ENCODE results near the gene TOM1. TPM values are rescaled to one million over a fixed set of nuclear protein-coding genes. Genes with fewer than 3 reads are reported as not detected.
A peak's percentile ranks its signal among the peaks of the same experiment; 100 is the strongest.

The TOM1 gene
- total and polyA plus RNA-seq, 2 of the 13 experiments (the other 11 are each of a cell fraction or from before 2014, with no cell fraction given), result 30.8 to 87.3 TPM

DNA sequence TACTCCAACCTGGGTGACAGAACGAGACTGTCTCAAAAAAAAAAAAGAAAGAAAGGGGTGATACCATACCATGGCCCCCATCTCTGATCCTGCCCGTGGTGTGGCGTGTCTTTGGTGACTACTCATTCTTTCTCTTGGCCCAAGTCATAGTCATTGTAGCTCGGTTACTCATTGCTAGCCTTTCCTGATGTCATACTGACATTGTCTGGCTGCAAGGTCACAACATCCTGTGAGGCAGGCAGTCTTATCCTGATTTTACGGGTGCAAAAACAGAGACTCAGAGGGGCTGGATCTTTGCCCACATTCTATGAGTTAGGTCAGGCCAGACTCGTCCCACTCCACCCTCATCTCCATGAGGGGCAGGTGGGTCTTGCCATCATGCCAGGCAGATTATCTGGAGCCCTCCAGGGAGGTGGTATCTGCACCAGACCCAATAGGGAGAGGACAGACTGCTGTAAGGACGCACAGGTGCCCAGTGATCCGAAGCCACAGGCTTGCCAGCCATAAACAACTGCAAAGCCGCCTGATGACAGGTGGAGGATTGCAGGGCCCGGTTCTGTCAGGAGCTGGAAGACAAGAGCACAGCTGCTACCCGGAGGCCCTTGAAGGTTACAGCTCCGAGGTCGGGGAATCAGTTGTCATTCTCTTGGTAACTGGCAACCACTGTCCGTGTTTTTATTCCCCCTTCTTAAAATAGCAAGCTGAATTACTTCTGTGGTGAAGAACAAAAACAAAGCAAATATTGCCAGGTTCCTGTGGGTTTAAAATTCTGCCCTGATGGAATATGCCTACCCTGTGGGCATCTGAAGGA is 13.8 kb downstream of the TOM1 start (continued):
- TF ChIP-seq JUNB (CRISPR knock-in tag; IDR thresholded peaks at IDR 0.05; ENCODE audit: borderline replicate concordance), result no peak
- TF ChIP-seq, protein P1, sequence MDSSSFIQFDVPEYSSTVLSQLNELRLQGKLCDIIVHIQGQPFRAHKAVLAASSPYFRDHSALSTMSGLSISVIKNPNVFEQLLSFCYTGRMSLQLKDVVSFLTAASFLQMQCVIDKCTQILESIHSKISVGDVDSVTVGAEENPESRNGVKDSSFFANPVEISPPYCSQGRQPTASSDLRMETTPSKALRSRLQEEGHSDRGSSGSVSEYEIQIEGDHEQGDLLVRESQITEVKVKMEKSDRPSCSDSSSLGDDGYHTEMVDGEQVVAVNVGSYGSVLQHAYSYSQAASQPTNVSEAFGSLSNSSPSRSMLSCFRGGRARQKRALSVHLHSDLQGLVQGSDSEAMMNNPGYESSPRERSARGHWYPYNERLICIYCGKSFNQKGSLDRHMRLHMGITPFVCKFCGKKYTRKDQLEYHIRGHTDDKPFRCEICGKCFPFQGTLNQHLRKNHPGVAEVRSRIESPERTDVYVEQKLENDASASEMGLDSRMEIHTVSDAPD (CRISPR knock-in tag; IDR thresholded peaks at IDR 0.05), result no peak
- TF ChIP-seq ZGPAT (CRISPR knock-in tag; IDR thresholded peaks at IDR 0.05), result no peak
- no peak for TF ChIP-seq ZNF709 (CRISPR knock-in tag; IDR thresholded peaks at IDR 0.05)
- TF ChIP-seq TEAD2 (CRISPR knock-in tag; IDR thresholded peaks at IDR 0.05), result no peak
- no peak for TF ChIP-seq ATRX (CRISPR knock-in tag; IDR thresholded peaks at IDR 0.05; ENCODE audit: borderline replicate concordance)
- TF ChIP-seq RARA (CRISPR knock-in tag; IDR thresholded peaks at IDR 0.05), result peak; percentile 27; the same call in 1 of the 2 replicates
- no peak for TF ChIP-seq ZNF570 (CRISPR knock-in tag; IDR thresholded peaks at IDR 0.05; ENCODE audit: borderline replicate concordance)
- no peak for TF ChIP-seq ZNF841 (CRISPR knock-in tag; IDR thresholded peaks at IDR 0.05; ENCODE audit: borderline replicate concordance)
- TF ChIP-seq, protein P2, sequence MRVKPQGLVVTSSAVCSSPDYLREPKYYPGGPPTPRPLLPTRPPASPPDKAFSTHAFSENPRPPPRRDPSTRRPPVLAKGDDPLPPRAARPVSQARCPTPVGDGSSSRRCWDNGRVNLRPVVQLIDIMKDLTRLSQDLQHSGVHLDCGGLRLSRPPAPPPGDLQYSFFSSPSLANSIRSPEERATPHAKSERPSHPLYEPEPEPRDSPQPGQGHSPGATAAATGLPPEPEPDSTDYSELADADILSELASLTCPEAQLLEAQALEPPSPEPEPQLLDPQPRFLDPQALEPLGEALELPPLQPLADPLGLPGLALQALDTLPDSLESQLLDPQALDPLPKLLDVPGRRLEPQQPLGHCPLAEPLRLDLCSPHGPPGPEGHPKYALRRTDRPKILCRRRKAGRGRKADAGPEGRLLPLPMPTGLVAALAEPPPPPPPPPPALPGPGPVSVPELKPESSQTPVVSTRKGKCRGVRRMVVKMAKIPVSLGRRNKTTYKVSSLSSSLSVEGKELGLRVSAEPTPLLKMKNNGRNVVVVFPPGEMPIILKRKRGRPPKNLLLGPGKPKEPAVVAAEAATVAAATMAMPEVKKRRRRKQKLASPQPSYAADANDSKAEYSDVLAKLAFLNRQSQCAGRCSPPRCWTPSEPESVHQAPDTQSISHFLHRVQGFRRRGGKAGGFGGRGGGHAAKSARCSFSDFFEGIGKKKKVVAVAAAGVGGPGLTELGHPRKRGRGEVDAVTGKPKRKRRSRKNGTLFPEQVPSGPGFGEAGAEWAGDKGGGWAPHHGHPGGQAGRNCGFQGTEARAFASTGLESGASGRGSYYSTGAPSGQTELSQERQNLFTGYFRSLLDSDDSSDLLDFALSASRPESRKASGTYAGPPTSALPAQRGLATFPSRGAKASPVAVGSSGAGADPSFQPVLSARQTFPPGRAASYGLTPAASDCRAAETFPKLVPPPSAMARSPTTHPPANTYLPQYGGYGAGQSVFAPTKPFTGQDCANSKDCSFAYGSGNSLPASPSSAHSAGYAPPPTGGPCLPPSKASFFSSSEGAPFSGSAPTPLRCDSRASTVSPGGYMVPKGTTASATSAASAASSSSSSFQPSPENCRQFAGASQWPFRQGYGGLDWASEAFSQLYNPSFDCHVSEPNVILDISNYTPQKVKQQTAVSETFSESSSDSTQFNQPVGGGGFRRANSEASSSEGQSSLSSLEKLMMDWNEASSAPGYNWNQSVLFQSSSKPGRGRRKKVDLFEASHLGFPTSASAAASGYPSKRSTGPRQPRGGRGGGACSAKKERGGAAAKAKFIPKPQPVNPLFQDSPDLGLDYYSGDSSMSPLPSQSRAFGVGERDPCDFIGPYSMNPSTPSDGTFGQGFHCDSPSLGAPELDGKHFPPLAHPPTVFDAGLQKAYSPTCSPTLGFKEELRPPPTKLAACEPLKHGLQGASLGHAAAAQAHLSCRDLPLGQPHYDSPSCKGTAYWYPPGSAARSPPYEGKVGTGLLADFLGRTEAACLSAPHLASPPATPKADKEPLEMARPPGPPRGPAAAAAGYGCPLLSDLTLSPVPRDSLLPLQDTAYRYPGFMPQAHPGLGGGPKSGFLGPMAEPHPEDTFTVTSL (CRISPR knock-in tag; IDR thresholded peaks at IDR 0.05; ENCODE audit: borderline replicate concordance), result 0 out of 2 replicates have a peak, but pooled peaks have one; percentile 31
- TF ChIP-seq ZNF83 (CRISPR knock-in tag; IDR thresholded peaks at IDR 0.05; ENCODE audit: borderline replicate concordance), result no peak
- no peak for TF ChIP-seq GRHL1 (CRISPR knock-in tag; conservative IDR thresholded peaks at IDR 0.05)
- TF ChIP-seq CEBPB (IDR thresholded peaks at IDR 0.05; ENCODE audit: borderline replicate concordance, low read depth, low read length), result no peak
- TF ChIP-seq POLR2A (IDR thresholded peaks at IDR 0.05; ENCODE audit: insufficient read depth in 1 of 2, low read depth in 2 of 2, low read length in 2 of 2), result peak in 1 of 2 experiments; percentile 15; a peak in 1 of 4 replicates
- peak; percentile 43; the same call in 1 of the 2 replicates for TF ChIP-seq SOX5 (CRISPR knock-in tag; IDR thresholded peaks at IDR 0.05; ENCODE audit: borderline replicate concordance)
